PC-3 (cell line): Measurements from ENCODE around the gene PRICKLE2.

Source experiments
- CTCF ChIP-seq: fragments of 300-600 bp; sonication (generic); conservative IDR thresholded peaks from 2 replicates; pipeline ENCODE4 v1.5.1; 2017; ENCODE audit warnings: antibody characterized with exemption, low read depth, mild to moderate bottlenecking, low read length
- EZH2 ChIP-seq: fragments of 300-600 bp; sonication (generic); IDR thresholded peaks from one replicate; pipeline ENCODE4 v1.6.1; 2017; ENCODE audit warnings: antibody characterized with exemption, mild to moderate bottlenecking, low read length; ENCODE audit not compliant: unreplicated experiment

GRCh38 chr3:64053581-64053980, 171.7 kb downstream of the PRICKLE2 start:
- no peak for TF ChIP-seq EZH2
- TF ChIP-seq CTCF: no peak
